Esophagus squamous epithelium (tissue), 4 donors: ENCODE measurements around the gene HACD2.
A peak's percentile ranks its signal among the peaks of the same experiment; 100 is the strongest.

Source experiments
- CTCF ChIP-seq, 6 experiments: fragments of 450-650 bp in 4 of 6; fragments of 200-600 bp in 2 of 6; sonication (generic) in 2 of 6; IDR thresholded peaks; one replicate each; pipeline ENCODE4 v1.5.1; 2016 to 2019; ENCODE audit warnings: antibody characterized with exemption in 6 of 6, mild to moderate bottlenecking in 4 of 6, moderate library complexity in 4 of 6
- POLR2A ChIP-seq, 4 donors: fragments of 450-650 bp; IDR thresholded peaks; one replicate each; pipeline ENCODE4 v1.6.1; 2017; ENCODE audit warnings: antibody characterized with exemption in 4 of 4, mild to moderate bottlenecking in 4 of 4, moderate library complexity in 3 of 4

- no peak for TF ChIP-seq CTCF (IDR thresholded peaks at IDR 0.05)
- peak in 2 of 4 donors; percentile 47 to 76 for TF ChIP-seq POLR2A (IDR thresholded peaks at IDR 0.05)
Measured at GRCh38 chr3:123620343-123620742, 35.5 kb upstream of the HACD2 start.
